ENCODE measurements around the gene PREX1. TPM values are rescaled to one million over a fixed set of nuclear protein-coding genes. Genes with fewer than 3 reads are reported as not detected.

Gene PREX1
- total RNA-seq, 1 donor from 2014 or later, result 248 TPM

DNA sequence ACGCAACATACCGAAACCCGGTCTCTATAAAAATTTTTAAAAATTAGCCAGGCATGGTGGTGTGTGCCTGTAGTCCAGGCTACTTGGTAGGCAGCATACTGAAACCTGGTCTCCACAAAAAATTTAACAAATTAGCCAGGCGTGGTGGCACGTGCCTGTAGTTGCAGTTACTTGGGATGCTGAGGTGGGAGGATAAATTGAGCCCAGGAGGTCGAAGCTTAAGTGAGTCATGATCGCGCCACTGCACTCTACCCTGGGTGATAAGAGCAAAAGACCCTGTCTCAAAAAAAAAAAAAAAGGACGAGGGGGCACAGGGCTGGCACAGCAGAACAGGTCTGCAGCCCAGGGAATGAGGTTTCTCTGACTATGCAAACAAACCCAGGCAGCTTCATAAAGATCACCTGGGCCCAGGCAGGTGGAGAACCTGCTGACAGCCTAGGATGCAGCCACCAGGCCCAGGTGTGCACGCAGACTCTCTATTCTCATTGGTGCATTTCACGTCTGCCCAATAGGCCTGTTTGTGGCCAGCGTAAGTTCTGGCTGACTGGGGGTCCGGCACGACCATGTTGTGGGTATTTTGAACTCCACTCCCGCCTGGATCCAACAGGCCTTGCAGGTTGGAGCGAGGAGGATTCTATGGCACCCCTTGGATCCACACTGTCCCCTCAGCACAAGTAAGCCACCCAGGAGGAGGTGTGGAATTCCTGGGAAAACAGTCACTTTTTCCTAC, 204.5 kb downstream of the PREX1 start:
- DNase-seq (ENCODE audit: low spot score), result no peak
- no peak for TF ChIP-seq CTCF (IDR thresholded peaks at IDR 0.05; ENCODE audit: unreplicated experiment)
- Mint-ChIP-seq H3K27ac (ENCODE audit: unreplicated experiment) (no peak overlapping the region), H3K36me3 (ENCODE audit: low read depth, unreplicated experiment) (peaks cover 28% of the 10 kb centered on the region), H3K27me3 (ENCODE audit: unreplicated experiment) (peaks cover 26% of the 10 kb centered on the region), H3K4me1 (ENCODE audit: unreplicated experiment) (peaks cover 4% of the 10 kb centered on the region), H3K4me3 (ENCODE audit: unreplicated experiment) (no peak overlapping the region), H3K9me3 (ENCODE audit: unreplicated experiment) (no peaks in the 10 kb centered on the region)

- no peak for TF ChIP-seq CTCF (IDR thresholded peaks at IDR 0.05; ENCODE audit: unreplicated experiment)
- DNase-seq (ENCODE audit: low spot score), result no peak
- Mint-ChIP-seq H3K27ac (ENCODE audit: unreplicated experiment) (peak overlapping the region; percentile 12), H3K9me3 (ENCODE audit: unreplicated experiment) (no peaks in the 10 kb centered on the region), H3K4me3 (ENCODE audit: unreplicated experiment) (no peak overlapping the region), H3K27me3 (ENCODE audit: unreplicated experiment) (peaks cover 24% of the 10 kb centered on the region), H3K36me3 (ENCODE audit: low read depth, unreplicated experiment) (peaks cover 24% of the 10 kb centered on the region), H3K4me1 (ENCODE audit: unreplicated experiment) (peaks cover 4% of the 10 kb centered on the region)
These were observed 205.4 kb downstream of the PREX1 start for GRCh38 chr20:48622421-48622820.

GRCh38 chr20:48621376-48622078, 206.3 kb downstream of the PREX1 start:
- Mint-ChIP-seq H3K27me3 (ENCODE audit: unreplicated experiment) (peaks cover 21% of the 10 kb centered on the region), H3K4me3 (ENCODE audit: unreplicated experiment) (no peak overlapping the region)
- TF ChIP-seq CTCF (IDR thresholded peaks at IDR 0.05; ENCODE audit: unreplicated experiment), result no peak

DNA sequence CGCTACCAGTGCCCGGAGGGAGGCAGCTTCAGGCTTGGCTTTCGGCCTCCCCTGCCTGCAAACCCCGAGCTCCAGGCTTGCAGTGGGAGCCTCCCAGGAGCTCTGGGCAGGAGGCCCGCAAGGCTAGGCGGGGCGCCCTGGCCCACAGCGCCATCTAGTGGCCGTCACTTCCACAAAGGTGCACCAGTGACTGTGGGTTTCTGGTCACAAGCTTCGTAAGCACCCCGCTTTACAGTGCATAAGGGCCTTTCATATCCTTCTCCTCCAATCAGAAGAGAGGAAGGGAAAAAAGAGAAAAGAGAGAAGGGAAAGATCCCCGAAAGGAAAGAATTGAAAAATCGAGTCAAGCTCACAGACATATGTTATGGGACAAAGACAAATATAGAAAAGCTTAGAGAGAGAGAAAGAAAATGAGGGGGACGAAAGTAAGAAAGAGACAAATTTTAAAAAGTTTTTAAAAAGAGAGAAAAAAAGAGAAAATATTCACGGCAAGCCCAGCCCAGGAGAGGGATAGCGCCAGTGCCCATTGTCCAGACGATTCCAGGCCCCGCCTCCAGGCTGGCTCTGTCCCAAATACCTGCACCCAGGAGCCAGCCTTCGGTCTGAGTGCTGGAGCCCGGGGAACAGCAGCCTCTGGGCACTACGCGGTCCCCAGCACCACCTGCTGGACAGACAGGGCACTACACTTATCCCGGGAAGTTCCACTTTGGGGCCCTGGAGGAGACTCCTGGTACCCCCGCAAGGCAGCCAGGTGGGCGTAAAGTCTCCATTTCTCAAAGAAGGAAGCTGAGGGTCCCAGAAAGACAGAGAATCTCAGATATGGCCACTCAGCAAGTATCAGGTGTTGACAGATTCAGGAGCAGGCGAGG, 207.1 kb downstream of the PREX1 start:
- DNase-seq (ENCODE audit: low spot score), result peak; percentile 89
- no peak overlapping the region for H3K27ac Mint-ChIP-seq (ENCODE audit: unreplicated experiment)
- H3K4me1 Mint-ChIP-seq (ENCODE audit: unreplicated experiment), result peaks cover 4% of the 10 kb centered on the region
- peaks cover 12% of the 10 kb centered on the region for H3K36me3 Mint-ChIP-seq (ENCODE audit: low read depth, unreplicated experiment)
- H3K27me3 Mint-ChIP-seq (ENCODE audit: unreplicated experiment), result peaks cover 20% of the 10 kb centered on the region
- H3K4me3 Mint-ChIP-seq (ENCODE audit: unreplicated experiment), result peak overlapping the region; percentile 52
- no peaks in the 10 kb centered on the region for H3K9me3 Mint-ChIP-seq (ENCODE audit: unreplicated experiment)
- TF ChIP-seq CTCF (IDR thresholded peaks at IDR 0.05; ENCODE audit: unreplicated experiment), result peak; percentile 95

More at GRCh38 chr20:48621376-48622078, 206.3 kb downstream of the PREX1 start:
- Mint-ChIP-seq H3K27ac (ENCODE audit: unreplicated experiment) (peak overlapping the region; percentile 5), H3K4me1 (ENCODE audit: unreplicated experiment) (peaks cover 4% of the 10 kb centered on the region), H3K9me3 (ENCODE audit: unreplicated experiment) (no peaks in the 10 kb centered on the region), H3K36me3 (ENCODE audit: low read depth, unreplicated experiment) (peaks cover 20% of the 10 kb centered on the region)
- DNase-seq (ENCODE audit: low spot score), result no peak
